GM23338 (cell line): Measurements from ENCODE around the gene FOXJ3. TPM values are rescaled to one million over a fixed set of nuclear protein-coding genes. Genes with fewer than 3 reads are reported as not detected.

ENCODE experiments used
- ATAC-seq: fragments of 200-7000 bp; cut with Tn5 transposase; 3 replicates; pipeline ENCODE4 v1.9.1; 2020
- DNase-seq: peaks from one replicate; pipeline ENCODE4 v3.0.0-alpha.2; 2015; ENCODE audit warnings: low spot score
- H2AFZ ChIP-seq: fragments of 200-600 bp; sonication (generic); 2 replicates; pipeline ENCODE4 v1.8.0; 2016; ENCODE audit warnings: antibody characterized with exemption, mild to moderate bottlenecking, moderate library complexity
- H3F3A ChIP-seq: fragments of 200-600 bp; sonication (generic); replicated peaks from 2 replicates; pipeline ENCODE4 v1.8.0; 2017; ENCODE audit warnings: antibody characterized with exemption, mixed run types, low read depth
- H3K27ac ChIP-seq: fragments of 200-600 bp; sonication (generic); 2 replicates; pipeline ENCODE4 v1.6.1; 2016; ENCODE audit warnings: low read depth
- H3K27me3 ChIP-seq: fragments of 200-600 bp; sonication (generic); 2 replicates; pipeline ENCODE4 v1.8.0; 2016; ENCODE audit warnings: mild to moderate bottlenecking, mixed run types, moderate library complexity; ENCODE audit not compliant: insufficient read depth
- H3K36me3 ChIP-seq: fragments of 200-600 bp; sonication (generic); 2 replicates; pipeline ENCODE4 v1.8.0; 2016; ENCODE audit warnings: mild to moderate bottlenecking; ENCODE audit not compliant: insufficient read depth
- H3K4me1 ChIP-seq: fragments of 200-600 bp; sonication (generic); 2 replicates; pipeline ENCODE4 v1.8.0; 2016; ENCODE audit warnings: mild to moderate bottlenecking, moderate library complexity; ENCODE audit not compliant: insufficient read depth
- H3K4me2 ChIP-seq: fragments of 200-600 bp; sonication (generic); 2 replicates; pipeline ENCODE4 v1.7.1; 2017; ENCODE audit warnings: mixed run types
- H3K4me3 ChIP-seq: fragments of 200-600 bp; sonication (generic); 2 replicates; pipeline ENCODE4 v1.6.1; 2016; ENCODE audit warnings: mixed run types
- H3K79me2 ChIP-seq: fragments of 200-600 bp; sonication (generic); replicated peaks from 2 replicates; pipeline ENCODE4 v1.8.0; 2017; ENCODE audit warnings: mild to moderate bottlenecking; ENCODE audit not compliant: insufficient read depth
- H3K9me2 ChIP-seq: fragments of 200-600 bp; sonication (generic); 2 replicates; pipeline ENCODE4 v1.8.0; 2017; ENCODE audit not compliant: insufficient read depth
- H4K20me1 ChIP-seq: fragments of 200-600 bp; sonication (generic); replicated peaks from 2 replicates; pipeline ENCODE4 v1.8.0; 2017; ENCODE audit warnings: mild to moderate bottlenecking; ENCODE audit not compliant: insufficient read depth
- H3K27ac Mint-ChIP-seq: 2 replicates; pipeline ENCODE4 v1.8.0; 2020; ENCODE audit warnings: inconsistent platforms, mild to moderate bottlenecking, moderate library complexity, mixed read lengths
- H3K27me3 Mint-ChIP-seq: 3 replicates; pipeline ENCODE4 v1.8.0; 2022; ENCODE audit warnings: low read depth, mild to moderate bottlenecking, moderate library complexity, mixed read lengths, inconsistent platforms; ENCODE audit not compliant: insufficient read depth, poor library complexity
- H3K36me3 Mint-ChIP-seq: 3 replicates; pipeline ENCODE4 v1.8.0; 2021; ENCODE audit warnings: low read depth, mild to moderate bottlenecking, inconsistent platforms, moderate library complexity, mixed read lengths
- H3K4me1 Mint-ChIP-seq: 3 replicates; pipeline ENCODE4 v1.8.0; 2020; ENCODE audit warnings: mild to moderate bottlenecking, inconsistent platforms, mixed read lengths
- H3K4me3 Mint-ChIP-seq: 3 replicates; pipeline ENCODE4 v1.8.0; 2021; ENCODE audit warnings: moderate library complexity, mild to moderate bottlenecking, inconsistent platforms, mixed read lengths
- H3K9me3 Mint-ChIP-seq: 3 replicates; pipeline ENCODE4 v1.8.0; 2020; ENCODE audit warnings: moderate library complexity, mild to moderate bottlenecking, inconsistent platforms, mixed read lengths
- CTCF ChIP-seq, 2 experiments: fragments of 200-600 bp in 1 of 2; sonication (generic) in 1 of 2; conservative IDR thresholded peaks; 2 replicates each; pipeline versions ENCODE4 v1.5.1 to v1.6.1; 2016 to 2017; ENCODE audit warnings: antibody characterized with exemption in 2 of 2, low read depth in 2 of 2, mild to moderate bottlenecking in 2 of 2, moderate library complexity in 1 of 2
- EZH2 ChIP-seq: fragments of 200-600 bp; sonication (generic); IDR thresholded peaks from one replicate; pipeline ENCODE4 v1.8.0; 2017; ENCODE audit warnings: antibody characterized with exemption, mild to moderate bottlenecking, low read depth; ENCODE audit not compliant: unreplicated experiment
- EZH2phosphoT487 ChIP-seq: fragments of 200-600 bp; sonication (generic); IDR thresholded peaks from one replicate; pipeline ENCODE4 v1.8.1; 2018; ENCODE audit warnings: antibody characterized with exemption; ENCODE audit not compliant: unreplicated experiment
- JUNB ChIP-seq: IDR thresholded peaks from one replicate; pipeline ENCODE4 v1.6.1; 2016; ENCODE audit warnings: antibody characterized with exemption; ENCODE audit not compliant: unreplicated experiment
- NANOG ChIP-seq: IDR thresholded peaks from 2 replicates; pipeline ENCODE4 v1.6.1; 2016; ENCODE audit warnings: antibody characterized with exemption, borderline replicate concordance
- ZNF331 ChIP-seq: fragments of 250-450 bp; sonication (Bioruptor Pico); IDR thresholded peaks from 2 replicates; pipeline ENCODE4 v1.5.0; 2020; ENCODE audit warnings: low read depth, mild to moderate bottlenecking, moderate library complexity
- polyA plus RNA-seq: library from polyadenylated mRNA; unstranded; fragments of >200 nt; fragmentation: Nextera tagmentation; extraction: Ambion mirVana; gene quantifications from 2 replicates; pipeline ENCODE4 v1.2.1, GENCODE V29; 2016
- total RNA-seq: library from RNA; depleted of rRNA; stranded (reverse); fragments of >200 nt; shearing (Covaris generic); gene quantifications from 2 replicates; pipeline ENCODE4 v1.2.3, GENCODE V29; 2014
- TF ChIP-seq, protein P1 (sequence below): fragments of 250-450 bp; sonication (Bioruptor Pico); IDR thresholded peaks from 2 replicates; pipeline ENCODE4 v1.5.0; 2020; ENCODE audit warnings: mild to moderate bottlenecking, moderate library complexity
- TF ChIP-seq, protein P2 (sequence below): IDR thresholded peaks from 2 replicates; pipeline ENCODE4 v1.6.1; 2016; ENCODE audit warnings: antibody characterized with exemption

FOXJ3 gene
- total and polyA plus RNA-seq, 2 experiments from 2014 or later: 36.6 to 53.3 TPM

- TF ChIP-seq, protein P1, sequence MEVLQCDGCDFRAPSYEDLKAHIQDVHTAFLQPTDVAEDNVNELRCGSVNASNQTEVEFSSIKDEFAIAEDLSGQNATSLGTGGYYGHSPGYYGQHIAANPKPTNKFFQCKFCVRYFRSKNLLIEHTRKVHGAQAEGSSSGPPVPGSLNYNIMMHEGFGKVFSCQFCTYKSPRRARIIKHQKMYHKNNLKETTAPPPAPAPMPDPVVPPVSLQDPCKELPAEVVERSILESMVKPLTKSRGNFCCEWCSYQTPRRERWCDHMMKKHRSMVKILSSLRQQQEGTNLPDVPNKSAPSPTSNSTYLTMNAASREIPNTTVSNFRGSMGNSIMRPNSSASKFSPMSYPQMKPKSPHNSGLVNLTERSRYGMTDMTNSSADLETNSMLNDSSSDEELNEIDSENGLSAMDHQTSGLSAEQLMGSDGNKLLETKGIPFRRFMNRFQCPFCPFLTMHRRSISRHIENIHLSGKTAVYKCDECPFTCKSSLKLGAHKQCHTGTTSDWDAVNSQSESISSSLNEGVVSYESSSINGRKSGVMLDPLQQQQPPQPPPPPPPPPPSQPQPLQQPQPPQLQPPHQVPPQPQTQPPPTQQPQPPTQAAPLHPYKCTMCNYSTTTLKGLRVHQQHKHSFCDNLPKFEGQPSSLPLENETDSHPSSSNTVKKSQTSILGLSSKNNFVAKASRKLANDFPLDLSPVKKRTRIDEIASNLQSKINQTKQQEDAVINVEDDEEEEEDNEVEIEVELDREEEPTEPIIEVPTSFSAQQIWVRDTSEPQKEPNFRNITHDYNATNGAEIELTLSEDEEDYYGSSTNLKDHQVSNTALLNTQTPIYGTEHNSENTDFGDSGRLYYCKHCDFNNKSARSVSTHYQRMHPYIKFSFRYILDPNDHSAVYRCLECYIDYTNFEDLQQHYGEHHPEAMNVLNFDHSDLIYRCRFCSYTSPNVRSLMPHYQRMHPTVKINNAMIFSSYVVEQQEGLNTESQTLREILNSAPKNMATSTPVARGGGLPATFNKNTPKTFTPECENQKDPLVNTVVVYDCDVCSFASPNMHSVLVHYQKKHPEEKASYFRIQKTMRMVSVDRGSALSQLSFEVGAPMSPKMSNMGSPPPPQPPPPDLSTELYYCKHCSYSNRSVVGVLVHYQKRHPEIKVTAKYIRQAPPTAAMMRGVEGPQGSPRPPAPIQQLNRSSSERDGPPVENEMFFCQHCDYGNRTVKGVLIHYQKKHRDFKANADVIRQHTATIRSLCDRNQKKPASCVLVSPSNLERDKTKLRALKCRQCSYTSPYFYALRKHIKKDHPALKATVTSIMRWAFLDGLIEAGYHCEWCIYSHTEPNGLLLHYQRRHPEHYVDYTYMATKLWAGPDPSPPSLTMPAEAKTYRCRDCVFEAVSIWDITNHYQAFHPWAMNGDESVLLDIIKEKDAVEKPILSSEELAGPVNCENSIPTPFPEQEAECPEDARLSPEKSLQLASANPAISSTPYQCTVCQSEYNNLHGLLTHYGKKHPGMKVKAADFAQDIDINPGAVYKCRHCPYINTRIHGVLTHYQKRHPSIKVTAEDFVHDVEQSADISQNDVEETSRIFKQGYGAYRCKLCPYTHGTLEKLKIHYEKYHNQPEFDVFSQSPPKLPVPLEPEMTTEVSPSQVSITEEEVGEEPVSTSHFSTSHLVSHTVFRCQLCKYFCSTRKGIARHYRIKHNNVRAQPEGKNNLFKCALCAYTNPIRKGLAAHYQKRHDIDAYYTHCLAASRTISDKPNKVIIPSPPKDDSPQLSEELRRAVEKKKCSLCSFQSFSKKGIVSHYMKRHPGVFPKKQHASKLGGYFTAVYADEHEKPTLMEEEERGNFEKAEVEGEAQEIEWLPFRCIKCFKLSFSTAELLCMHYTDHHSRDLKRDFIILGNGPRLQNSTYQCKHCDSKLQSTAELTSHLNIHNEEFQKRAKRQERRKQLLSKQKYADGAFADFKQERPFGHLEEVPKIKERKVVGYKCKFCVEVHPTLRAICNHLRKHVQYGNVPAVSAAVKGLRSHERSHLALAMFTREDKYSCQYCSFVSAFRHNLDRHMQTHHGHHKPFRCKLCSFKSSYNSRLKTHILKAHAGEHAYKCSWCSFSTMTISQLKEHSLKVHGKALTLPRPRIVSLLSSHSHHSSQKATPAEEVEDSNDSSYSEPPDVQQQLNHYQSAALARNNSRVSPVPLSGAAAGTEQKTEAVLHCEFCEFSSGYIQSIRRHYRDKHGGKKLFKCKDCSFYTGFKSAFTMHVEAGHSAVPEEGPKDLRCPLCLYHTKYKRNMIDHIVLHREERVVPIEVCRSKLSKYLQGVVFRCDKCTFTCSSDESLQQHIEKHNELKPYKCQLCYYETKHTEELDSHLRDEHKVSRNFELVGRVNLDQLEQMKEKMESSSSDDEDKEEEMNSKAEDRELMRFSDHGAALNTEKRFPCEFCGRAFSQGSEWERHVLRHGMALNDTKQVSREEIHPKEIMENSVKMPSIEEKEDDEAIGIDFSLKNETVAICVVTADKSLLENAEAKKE (CRISPR knock-in tag): no peak
These were observed 45.0 kb upstream of the FOXJ3 start (continued) for GRCh38 chr1:42379794-42380585.

DNA sequence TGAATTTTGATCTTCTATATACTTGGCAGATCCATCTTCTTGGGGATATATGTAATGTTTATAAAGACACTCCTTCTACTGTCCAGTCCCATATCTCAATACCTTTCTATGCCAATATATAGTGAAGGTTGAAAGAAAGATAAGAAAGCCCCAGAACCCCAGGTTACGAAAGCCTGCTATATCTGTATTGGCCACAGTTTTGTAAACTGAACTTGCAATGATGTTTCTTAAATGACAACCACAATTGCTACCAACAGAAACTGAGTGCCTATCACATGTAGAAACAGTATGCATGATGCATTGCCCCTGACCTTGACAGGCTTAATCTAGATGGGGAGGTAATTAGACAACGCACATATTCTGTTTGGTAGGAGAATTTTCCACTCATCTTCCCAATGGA, 37.8 kb upstream of the FOXJ3 start:
- Mint-ChIP-seq H3K9me3 (no peaks in the 10 kb centered on the region), H3K4me1 (peaks cover 4% of the 10 kb centered on the region; the same call in 2 of the 3 replicates), H3K36me3 (no peaks in the 10 kb centered on the region), H3K27ac (no peak overlapping the region), H3K4me3 (no peak overlapping the region), H3K27me3 (peaks cover 6% of the 10 kb centered on the region)
- TF ChIP-seq EZH2: no peak
- no peak for TF ChIP-seq NANOG
- no peak for TF ChIP-seq ZNF331 (CRISPR knock-in tag)
- no peak for TF ChIP-seq EZH2phosphoT487
- no peak for TF ChIP-seq CTCF (conservative IDR thresholded peaks at IDR 0.05; ENCODE audit: low read depth in 2 of 2)
- TF ChIP-seq JUNB: no peak
- TF ChIP-seq, protein P2, sequence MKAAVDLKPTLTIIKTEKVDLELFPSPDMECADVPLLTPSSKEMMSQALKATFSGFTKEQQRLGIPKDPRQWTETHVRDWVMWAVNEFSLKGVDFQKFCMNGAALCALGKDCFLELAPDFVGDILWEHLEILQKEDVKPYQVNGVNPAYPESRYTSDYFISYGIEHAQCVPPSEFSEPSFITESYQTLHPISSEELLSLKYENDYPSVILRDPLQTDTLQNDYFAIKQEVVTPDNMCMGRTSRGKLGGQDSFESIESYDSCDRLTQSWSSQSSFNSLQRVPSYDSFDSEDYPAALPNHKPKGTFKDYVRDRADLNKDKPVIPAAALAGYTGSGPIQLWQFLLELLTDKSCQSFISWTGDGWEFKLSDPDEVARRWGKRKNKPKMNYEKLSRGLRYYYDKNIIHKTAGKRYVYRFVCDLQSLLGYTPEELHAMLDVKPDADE: no peak
- Histone ChIP-seq H4K20me1 (no peaks in the 10 kb centered on the region), H3K36me3 (no peaks in the 10 kb centered on the region), H3K79me2 (no peaks in the 10 kb centered on the region), H2AFZ (no peak overlapping the region), H3K4me1 (no peaks in the 10 kb centered on the region), H3K4me2 (no peak overlapping the region), H3F3A (no peaks in the 10 kb centered on the region), H3K9me2 (no peaks in the 10 kb centered on the region), H3K27me3 (no peaks in the 10 kb centered on the region), H3K27ac (no peak overlapping the region), H3K4me3 (no peak overlapping the region)
- DNase-seq (no peak), ATAC-seq (no peak)
